SJSA1 (cell line): ENCODE data around the gene LRAT. TPM values are rescaled to one million over a fixed set of nuclear protein-coding genes. Genes with fewer than 3 reads are reported as not detected.
"Not testable (repeated sequence)": the region's sequence is repeated elsewhere in the genome, so short reads cannot be mapped to it uniquely, and the experiment has no call there.

ENCODE experiments used
- DNase-seq, 2 experiments: peaks; one replicate each; pipeline ENCODE4 v3.0.0-alpha.2; 2015 to 2020; ENCODE audit warnings: low spot score in 2 of 2, low read depth in 1 of 2
- H3K27ac ChIP-seq: fragments of 250-450 bp; sonication (Bioruptor Pico); 2 replicates; pipeline ENCODE4 v1.5.1; 2020; ENCODE audit warnings: mild to moderate bottlenecking, moderate library complexity
- H3K27me3 ChIP-seq: fragments of 250-450 bp; sonication (Bioruptor Pico); replicated peaks from 2 replicates; pipeline ENCODE4 v1.5.1; 2020; ENCODE audit warnings: mild to moderate bottlenecking, moderate library complexity
- H3K36me3 ChIP-seq: fragments of 250-450 bp; sonication (Bioruptor Pico); 2 replicates; pipeline ENCODE4 v1.5.1; 2020; ENCODE audit warnings: mild to moderate bottlenecking
- H3K4me1 ChIP-seq: fragments of 250-450 bp; sonication (Bioruptor Pico); replicated peaks from 2 replicates; pipeline ENCODE4 v1.6.1; 2021; ENCODE audit warnings: mild to moderate bottlenecking
- H3K4me3 ChIP-seq: fragments of 250-450 bp; sonication (Bioruptor Pico); 2 replicates; pipeline ENCODE4 v1.5.1; 2020; ENCODE audit warnings: mild to moderate bottlenecking
- H3K9me3 ChIP-seq: fragments of 250-450 bp; sonication (Bioruptor Pico); replicated peaks from 2 replicates; pipeline ENCODE4 v1.5.1; 2020; ENCODE audit warnings: mild to moderate bottlenecking
- total RNA-seq: library from RNA; depleted of rRNA; stranded (reverse); fragments of >200 nt; shearing (Covaris generic); gene quantifications from 2 replicates; pipeline ENCODE4 v1.2.3, GENCODE V29; 2014; rRNA removed

Gene LRAT
- not detected in 2 replicates for total RNA-seq

DNA sequence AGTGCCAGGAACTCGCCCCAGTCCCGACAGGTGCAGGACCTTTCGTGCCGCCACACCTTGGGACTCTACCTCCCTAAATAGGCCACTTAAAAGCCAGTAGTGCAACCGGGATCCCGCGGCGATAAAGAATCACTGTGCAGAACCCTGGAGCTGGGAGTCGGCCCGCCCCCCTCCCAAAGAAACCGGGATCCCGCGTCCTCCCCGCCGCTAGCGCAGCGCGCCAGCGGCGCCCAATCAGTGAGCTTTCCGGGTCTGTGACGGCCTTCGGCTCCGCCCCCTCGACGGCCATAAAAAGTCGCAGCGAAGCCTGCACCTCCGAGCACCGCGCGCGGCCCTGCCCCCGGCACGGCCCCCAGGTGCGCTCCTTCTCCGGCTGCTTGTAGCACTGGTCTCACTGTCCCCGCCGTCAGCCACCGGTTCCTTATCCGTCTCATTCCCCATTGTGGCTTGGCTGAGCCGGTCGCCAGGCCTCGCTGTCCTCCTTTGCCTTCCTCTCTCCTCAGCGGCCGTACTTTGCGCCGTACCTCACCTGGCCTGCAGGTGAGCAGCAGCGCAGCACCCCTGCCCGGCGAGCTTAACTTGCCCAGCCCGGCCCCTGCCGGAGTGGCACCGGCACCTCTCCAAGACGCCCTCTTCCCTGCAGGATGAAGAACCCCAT lies at the start of gene LRAT:
LRAT (plus strand) TSS at position 318 of the 658 bp plus-strand sequence; CDS start at position 645, 327 bp downstream.
- Histone ChIP-seq H3K4me3 (peak within 1 kb of the TSS; percentile 5; the same call in 1 of the 2 replicates), H3K4me1 (no peaks in the 10 kb centered on the region), H3K27me3 (peaks cover 20% of the 10 kb centered on the region), H3K27ac (no peak within 1 kb of the TSS), H3K9me3 (no peaks in the 10 kb centered on the region), H3K36me3 (no peaks in the 10 kb centered on the region)
- DNase-seq, result no peak

DNA sequence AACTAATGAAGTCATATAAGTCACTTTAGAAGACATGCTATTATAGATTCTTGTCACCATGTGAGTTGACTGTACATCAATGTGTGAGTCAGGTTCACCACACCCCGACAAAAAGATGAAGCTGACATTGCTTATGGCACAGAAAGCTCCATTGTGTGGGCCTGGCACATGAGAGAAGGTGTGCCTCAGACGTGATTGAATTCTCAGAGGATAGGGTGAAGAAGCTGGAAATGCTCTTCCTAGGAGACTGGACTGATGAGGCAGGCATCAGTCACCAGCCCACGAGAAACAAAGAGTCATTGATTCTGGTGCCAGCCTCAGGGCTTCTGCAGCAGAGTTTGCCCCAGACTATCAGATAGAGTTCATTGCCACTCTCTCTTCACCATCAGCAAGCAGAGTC lies 35.9 kb upstream of the LRAT start:
- Histone ChIP-seq H3K27ac (no peak overlapping the region), H3K9me3 (no peaks in the 10 kb centered on the region), H3K36me3 (no peaks in the 10 kb centered on the region), H3K27me3 (no peaks in the 10 kb centered on the region; the same call in 1 of the 2 replicates), H3K4me1 (no peaks in the 10 kb centered on the region), H3K4me3 (no peak overlapping the region)
- no peak for DNase-seq

- no peak for DNase-seq
- no peak overlapping the region for H3K4me3 ChIP-seq
- H3K27ac ChIP-seq, result no peak overlapping the region
- no peaks in the 10 kb centered on the region; the same call in 1 of the 2 replicates for H3K27me3 ChIP-seq
- no peaks in the 10 kb centered on the region for H3K9me3 ChIP-seq
- no peaks in the 10 kb centered on the region for H3K36me3 ChIP-seq
- no peaks in the 10 kb centered on the region for H3K4me1 ChIP-seq
Measured at GRCh38 chr4:154709550-154709949, 34.2 kb upstream of the LRAT start.

DNA sequence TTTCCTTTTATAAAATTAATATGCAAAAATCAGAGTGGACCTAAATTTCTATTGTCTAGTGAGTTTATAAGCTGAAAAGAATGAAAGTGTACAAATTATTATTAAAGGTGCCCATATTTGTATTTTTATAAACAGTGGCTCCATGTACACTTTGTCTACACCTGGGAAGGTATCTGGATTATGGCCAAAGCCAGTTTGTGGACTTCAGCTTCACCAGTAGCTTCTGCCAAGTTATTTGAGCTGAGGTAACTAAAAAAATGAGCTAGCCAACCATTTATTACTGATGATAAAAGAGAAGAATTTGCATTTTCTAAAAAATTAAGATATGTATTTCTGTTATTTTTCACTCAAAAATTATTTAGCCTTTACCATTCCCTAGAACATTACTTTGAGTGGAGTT lies 32.3 kb upstream of the LRAT start:
- Histone ChIP-seq H3K27me3 (no peaks in the 10 kb centered on the region; the same call in 1 of the 2 replicates), H3K4me1 (no peaks in the 10 kb centered on the region)

GRCh38 chr4:154714339-154715040 lies 29.3 kb upstream of the LRAT start:
- no peaks in the 10 kb centered on the region; the same call in 1 of the 2 replicates for H3K27me3 ChIP-seq

More for the DNA sequence above, 32.3 kb upstream of the LRAT start:
- Histone ChIP-seq H3K4me3 (no peak overlapping the region), H3K36me3 (no peaks in the 10 kb centered on the region), H3K27ac (no peak overlapping the region), H3K9me3 (no peaks in the 10 kb centered on the region)
- DNase-seq, result no peak

GRCh38 chr4:154719087-154719486 lies 24.7 kb upstream of the LRAT start:
- H3K9me3 ChIP-seq, result no peaks in the 10 kb centered on the region
- H3K4me3 ChIP-seq, result no peak overlapping the region
- H3K27me3 ChIP-seq, result no peaks in the 10 kb centered on the region
- H3K27ac ChIP-seq, result no peak overlapping the region
- DNase-seq, result peak in 1 of 2 experiments; percentile 2
- H3K36me3 ChIP-seq, result no peaks in the 10 kb centered on the region
- no peaks in the 10 kb centered on the region for H3K4me1 ChIP-seq

More at GRCh38 chr4:154714339-154715040, 29.3 kb upstream of the LRAT start:
- DNase-seq, result no peak
- H3K4me1 ChIP-seq, result no peaks in the 10 kb centered on the region
- H3K4me3 ChIP-seq, result no peak overlapping the region
- H3K9me3 ChIP-seq, result no peaks in the 10 kb centered on the region
- no peaks in the 10 kb centered on the region for H3K36me3 ChIP-seq
- H3K27ac ChIP-seq, result no peak overlapping the region

GRCh38 chr4:154720123-154720522 lies 23.7 kb upstream of the LRAT start:
- no peaks in the 10 kb centered on the region for H3K36me3 ChIP-seq
- no peak for DNase-seq
- H3K4me1 ChIP-seq, result no peaks in the 10 kb centered on the region
- no peaks in the 10 kb centered on the region for H3K9me3 ChIP-seq
- no peak overlapping the region for H3K4me3 ChIP-seq
- H3K27me3 ChIP-seq, result no peaks in the 10 kb centered on the region
- no peak overlapping the region for H3K27ac ChIP-seq

DNA sequence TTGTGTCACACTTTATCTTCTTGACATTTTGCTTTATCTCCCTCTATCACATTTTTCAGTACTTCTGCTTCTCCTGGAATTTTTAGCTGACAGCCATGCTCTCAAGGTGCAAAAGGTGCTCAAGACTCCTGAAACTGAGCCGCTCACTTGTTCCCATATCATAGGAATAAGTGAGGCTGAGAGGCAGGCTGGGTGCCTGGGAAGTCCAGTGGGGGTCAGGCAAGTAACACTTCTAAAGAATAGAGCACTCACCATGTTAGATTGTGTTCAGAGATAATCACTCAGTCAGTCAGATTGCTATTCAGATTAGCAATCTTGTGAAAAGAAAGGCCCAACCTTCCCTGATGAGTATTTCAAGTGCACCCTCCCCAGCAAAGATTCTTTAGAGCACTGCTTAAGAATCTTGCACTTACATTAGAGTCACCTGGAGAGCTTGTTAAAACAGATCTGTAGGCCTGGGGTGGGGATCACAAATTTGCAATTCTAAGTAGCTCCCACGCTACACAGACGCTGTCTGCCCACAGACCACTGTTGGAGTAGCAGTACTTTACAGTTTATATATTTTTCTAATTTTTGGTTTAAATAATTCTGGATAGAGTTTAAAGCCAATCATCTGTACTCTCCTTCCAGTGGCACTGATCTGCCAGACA lies 23.1 kb upstream of the LRAT start:
- Histone ChIP-seq H3K36me3 (no peaks in the 10 kb centered on the region), H3K9me3 (no peaks in the 10 kb centered on the region), H3K27ac (no peak overlapping the region), H3K4me3 (no peak overlapping the region), H3K4me1 (no peaks in the 10 kb centered on the region), H3K27me3 (no peaks in the 10 kb centered on the region)
- no peak for DNase-seq

GRCh38 chr4:154722262-154722661 lies 21.5 kb upstream of the LRAT start:
- no peaks in the 10 kb centered on the region for H3K4me1 ChIP-seq

GRCh38 chr4:154723601-154724000 lies 20.2 kb upstream of the LRAT start:
- DNase-seq, H3K4me3 ChIP-seq, H3K27me3 ChIP-seq, H3K36me3 ChIP-seq, H3K9me3 ChIP-seq, H3K4me1 ChIP-seq, H3K27ac ChIP-seq: not testable (repeated sequence)

More at GRCh38 chr4:154722262-154722661, 21.5 kb upstream of the LRAT start:
- H3K36me3 ChIP-seq, result no peaks in the 10 kb centered on the region
- no peak for DNase-seq
- no peak overlapping the region for H3K4me3 ChIP-seq
- H3K9me3 ChIP-seq, result no peaks in the 10 kb centered on the region
- H3K27me3 ChIP-seq, result no peaks in the 10 kb centered on the region
- no peak overlapping the region for H3K27ac ChIP-seq

GRCh38 chr4:154727540-154727939 lies 16.3 kb upstream of the LRAT start:
- H3K27ac ChIP-seq, result no peak overlapping the region
- DNase-seq, result no peak
- no peaks in the 10 kb centered on the region for H3K4me1 ChIP-seq
- no peak overlapping the region for H3K4me3 ChIP-seq
- no peaks in the 10 kb centered on the region for H3K27me3 ChIP-seq
- H3K36me3 ChIP-seq, result no peaks in the 10 kb centered on the region
- H3K9me3 ChIP-seq, result no peaks in the 10 kb centered on the region

DNA sequence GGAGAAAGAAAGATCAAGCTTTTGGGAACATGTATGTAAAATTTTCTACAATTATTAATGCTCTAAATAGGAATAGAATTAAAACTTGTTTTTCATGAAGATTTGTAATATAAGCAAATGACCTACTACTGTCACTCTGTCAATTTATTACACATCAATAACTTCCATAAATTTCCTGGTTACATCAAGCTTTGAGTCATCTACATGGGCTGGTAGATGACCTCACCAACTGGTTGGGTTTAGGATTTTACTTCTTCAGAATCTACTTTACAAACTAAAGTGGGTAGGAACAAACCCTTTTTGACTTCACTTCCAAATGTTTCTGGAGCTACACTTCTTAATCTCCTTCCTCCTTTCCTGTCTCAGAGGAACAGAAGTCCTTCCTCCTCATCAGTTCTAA lies 12.0 kb upstream of the LRAT start:
- Histone ChIP-seq H3K4me3 (no peak overlapping the region), H3K27me3 (no peaks in the 10 kb centered on the region), H3K27ac (no peak overlapping the region), H3K9me3 (no peaks in the 10 kb centered on the region), H3K36me3 (no peaks in the 10 kb centered on the region), H3K4me1 (no peaks in the 10 kb centered on the region)
- no peak for DNase-seq

GRCh38 chr4:154732669-154733068 lies 11.1 kb upstream of the LRAT start:
- Histone ChIP-seq H3K27ac (no peak overlapping the region), H3K4me3 (no peak overlapping the region), H3K9me3 (no peaks in the 10 kb centered on the region), H3K4me1 (no peaks in the 10 kb centered on the region), H3K36me3 (no peaks in the 10 kb centered on the region), H3K27me3 (no peaks in the 10 kb centered on the region)
- DNase-seq, result no peak

DNA sequence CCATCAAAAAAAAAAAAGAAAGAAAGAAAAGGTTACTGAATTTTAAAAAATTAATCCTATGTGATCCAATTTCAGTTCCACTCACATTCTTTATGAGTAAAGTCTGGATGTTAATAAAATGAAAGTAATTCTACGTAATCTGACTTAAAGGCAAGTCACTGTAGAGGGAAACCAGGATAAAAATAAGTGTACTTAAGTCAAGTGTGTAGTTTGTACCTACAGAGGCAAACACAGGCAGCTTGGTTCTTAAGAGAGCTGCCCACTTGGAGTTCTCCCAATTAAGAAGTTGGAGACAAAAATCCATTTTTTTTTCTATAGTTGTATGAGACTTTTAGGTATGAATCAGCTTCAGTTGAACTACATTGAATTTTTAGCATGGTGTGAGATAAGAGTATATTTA lies 7.0 kb upstream of the LRAT start:
- Histone ChIP-seq H3K27ac (no peak overlapping the region), H3K9me3 (no peaks in the 10 kb centered on the region), H3K4me1 (no peaks in the 10 kb centered on the region), H3K4me3 (no peak overlapping the region), H3K36me3 (no peaks in the 10 kb centered on the region), H3K27me3 (no peaks in the 10 kb centered on the region)
- DNase-seq, result no peak
